HG03139 (cell line): ENCODE data around the gene PTPN5.

ENCODE experiments used
- ATAC-seq: cut with Tn5 transposase; IDR thresholded peaks from one replicate; pipeline ENCODE4 v1.9.1; 2021; ENCODE audit not compliant: unreplicated experiment

The PTPN5 gene

DNA sequence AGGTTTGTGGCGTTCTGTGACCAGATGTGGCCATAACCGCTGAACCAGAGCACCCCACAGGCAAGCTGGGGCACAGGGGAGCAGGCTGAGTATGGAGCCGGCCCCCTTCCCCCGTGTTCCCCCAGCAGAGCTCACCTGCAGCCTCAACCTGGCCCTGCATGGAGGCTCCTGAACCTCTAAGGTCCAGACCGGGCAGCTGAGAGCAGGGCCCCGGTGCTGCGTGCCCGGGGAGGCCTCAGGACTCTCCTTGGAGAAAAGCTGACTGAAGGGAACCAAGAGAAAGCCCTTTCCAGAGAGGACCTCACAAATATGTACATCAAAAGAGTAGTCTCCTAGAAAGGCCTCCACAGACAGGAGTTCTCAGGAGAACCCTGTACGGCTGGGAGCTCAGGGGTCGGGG is 48.2 kb downstream of the PTPN5 start:
- no peak for ATAC-seq

GRCh38 chr11:18741783-18742182 is 49.8 kb downstream of the PTPN5 start:
- no peak for ATAC-seq

- ATAC-seq, result no peak
Observed at GRCh38 chr11:18739685-18740084, 51.9 kb downstream of the PTPN5 start.

DNA sequence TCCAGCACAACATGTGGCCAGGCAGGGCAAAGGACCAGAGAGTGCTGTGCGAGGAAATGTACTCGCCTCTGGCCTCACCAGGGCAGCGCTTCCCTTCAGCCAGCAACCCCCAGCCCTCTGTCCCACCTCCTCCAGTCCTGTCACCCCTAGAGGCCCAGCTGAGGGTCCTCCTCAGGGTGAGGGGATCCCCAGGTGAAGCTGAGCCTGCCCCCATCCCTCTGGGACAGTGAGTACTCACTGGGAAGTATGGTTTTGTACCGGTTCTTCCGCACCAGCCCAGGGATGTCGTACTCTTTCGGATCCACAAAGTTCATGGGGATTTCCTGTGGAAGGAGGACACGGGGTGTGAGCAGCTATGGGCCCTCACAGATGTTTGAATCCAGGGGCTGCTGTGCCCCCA is 54.0 kb downstream of the PTPN5 start:
- no peak for ATAC-seq

- no peak for ATAC-seq
Observed at GRCh38 chr11:18736590-18737148, 54.9 kb downstream of the PTPN5 start.

- ATAC-seq, result no peak
Observed at GRCh38 chr11:18733202-18733601, 58.4 kb downstream of the PTPN5 start.

DNA sequence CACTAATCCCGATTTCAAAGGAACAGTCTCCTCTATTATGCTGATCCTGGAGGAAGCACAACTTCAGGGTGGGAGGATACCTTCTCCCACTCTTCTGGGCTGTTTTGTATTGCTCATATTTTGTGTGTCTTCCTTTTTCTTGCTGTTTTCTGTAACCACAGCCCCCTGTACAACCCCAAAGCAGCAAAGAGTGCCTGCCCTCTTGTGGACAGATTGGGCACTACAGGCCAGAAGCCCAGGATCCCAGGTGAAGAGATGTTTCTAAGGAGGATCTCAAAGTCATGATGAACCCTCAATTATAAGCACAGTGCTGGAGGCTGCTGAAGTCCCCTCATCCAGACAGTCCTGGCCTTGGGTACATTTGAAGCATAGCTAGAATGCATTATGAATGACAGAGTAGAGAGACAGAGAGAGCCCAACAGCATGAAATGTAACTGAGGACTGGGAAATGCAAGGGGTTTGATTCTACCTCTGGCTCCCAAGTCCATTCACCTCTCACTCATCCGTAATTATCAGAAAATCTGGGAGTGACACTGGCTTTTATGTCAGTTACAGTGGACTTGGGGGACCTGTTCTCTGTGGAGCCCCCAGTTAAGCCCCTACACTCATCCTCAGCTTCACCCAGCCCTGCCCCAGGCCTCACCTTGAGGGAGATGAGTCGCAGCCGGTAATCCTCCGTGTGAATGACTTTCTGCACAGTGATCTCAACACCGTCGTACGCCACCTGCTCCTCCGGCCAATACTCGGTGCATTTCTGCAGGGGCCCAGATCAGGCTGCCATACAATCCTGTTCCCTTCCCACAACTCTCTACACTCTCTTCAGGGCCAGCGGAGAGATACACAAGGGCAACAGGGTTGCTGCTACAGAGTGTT is 59.4 kb downstream of the PTPN5 start:
- no peak for ATAC-seq

- ATAC-seq, result no peak
Observed at GRCh38 chr11:18731441-18731840, 60.2 kb downstream of the PTPN5 start.

GRCh38 chr11:18730020-18730419 is 61.6 kb downstream of the PTPN5 start:
- no peak for ATAC-seq

GRCh38 chr11:18729426-18729825 is 62.2 kb downstream of the PTPN5 start:
- ATAC-seq, result no peak

DNA sequence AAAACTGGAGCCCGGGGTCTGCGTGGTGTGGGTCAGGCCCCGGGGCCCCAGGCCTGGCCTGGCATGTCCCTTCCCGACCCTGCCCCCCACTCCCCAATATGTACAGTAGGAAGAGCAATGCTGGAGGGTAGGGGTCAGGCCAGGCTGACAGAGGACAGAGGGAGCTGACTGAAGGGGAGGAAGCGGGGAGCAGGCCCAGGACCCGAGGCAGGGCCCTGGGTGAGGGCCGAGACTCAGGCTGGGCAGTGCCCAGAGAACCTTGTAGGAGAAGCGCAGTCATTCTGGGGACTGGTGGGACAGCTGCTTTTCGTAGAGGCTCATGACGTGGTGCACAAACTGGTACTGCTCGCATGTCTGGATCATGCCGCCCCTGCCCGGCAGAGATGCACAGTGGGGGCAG is 62.9 kb downstream of the PTPN5 start:
- no peak for ATAC-seq

DNA sequence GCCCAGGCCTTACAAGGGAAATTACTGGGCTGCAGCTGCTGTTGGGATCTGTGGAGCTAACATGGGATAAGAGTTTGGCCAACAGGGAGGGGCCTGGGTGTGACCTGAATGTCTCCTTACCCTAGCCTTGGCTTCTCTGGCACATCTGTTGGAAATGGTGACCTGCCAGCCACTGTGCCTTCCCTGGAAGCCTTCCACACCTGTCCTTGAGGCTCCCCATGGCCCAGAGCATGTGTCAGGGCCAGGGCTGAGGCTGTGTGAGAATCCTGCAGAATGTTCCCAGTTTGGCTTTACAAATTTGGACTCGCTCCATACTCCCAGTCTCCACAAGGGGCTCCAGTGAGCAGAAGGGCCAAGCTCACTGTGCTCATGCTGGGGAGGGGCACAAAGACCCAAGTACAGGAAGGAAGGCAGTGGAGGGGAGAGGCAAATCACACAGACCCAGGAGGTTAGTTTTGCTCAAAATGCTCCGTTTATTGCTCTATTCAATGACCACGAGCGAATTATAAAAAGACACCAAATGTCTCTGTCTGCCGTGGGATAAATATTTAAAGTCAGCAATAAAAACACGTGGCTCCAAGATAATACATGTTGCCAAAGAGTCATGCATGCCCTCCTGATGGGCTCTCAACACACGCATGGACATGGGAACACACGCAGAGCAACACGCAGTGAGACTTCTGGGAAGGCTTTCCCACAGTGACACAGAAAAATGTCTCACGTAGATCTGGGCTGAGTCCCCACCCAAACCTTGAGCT is 63.9 kb downstream of the PTPN5 start:
- no peak for ATAC-seq

GRCh38 chr11:18726040-18726439 is 65.6 kb downstream of the PTPN5 start, which contains the start of gene IGSF22:
Gene IGSF22, minus strand, starts transcription at chr11:18726188. Its CDS starts 1,952 bp downstream, at chr11:18724236.
- ATAC-seq, result no peak

GRCh38 chr11:18723991-18724390 is 67.6 kb downstream of the PTPN5 start:
- no peak for ATAC-seq

GRCh38 chr11:18722293-18722637 is 69.3 kb downstream of the PTPN5 start:
- ATAC-seq, result no peak

GRCh38 chr11:18721561-18722292 is 69.9 kb downstream of the PTPN5 start:
- ATAC-seq, result peak; percentile 67

DNA sequence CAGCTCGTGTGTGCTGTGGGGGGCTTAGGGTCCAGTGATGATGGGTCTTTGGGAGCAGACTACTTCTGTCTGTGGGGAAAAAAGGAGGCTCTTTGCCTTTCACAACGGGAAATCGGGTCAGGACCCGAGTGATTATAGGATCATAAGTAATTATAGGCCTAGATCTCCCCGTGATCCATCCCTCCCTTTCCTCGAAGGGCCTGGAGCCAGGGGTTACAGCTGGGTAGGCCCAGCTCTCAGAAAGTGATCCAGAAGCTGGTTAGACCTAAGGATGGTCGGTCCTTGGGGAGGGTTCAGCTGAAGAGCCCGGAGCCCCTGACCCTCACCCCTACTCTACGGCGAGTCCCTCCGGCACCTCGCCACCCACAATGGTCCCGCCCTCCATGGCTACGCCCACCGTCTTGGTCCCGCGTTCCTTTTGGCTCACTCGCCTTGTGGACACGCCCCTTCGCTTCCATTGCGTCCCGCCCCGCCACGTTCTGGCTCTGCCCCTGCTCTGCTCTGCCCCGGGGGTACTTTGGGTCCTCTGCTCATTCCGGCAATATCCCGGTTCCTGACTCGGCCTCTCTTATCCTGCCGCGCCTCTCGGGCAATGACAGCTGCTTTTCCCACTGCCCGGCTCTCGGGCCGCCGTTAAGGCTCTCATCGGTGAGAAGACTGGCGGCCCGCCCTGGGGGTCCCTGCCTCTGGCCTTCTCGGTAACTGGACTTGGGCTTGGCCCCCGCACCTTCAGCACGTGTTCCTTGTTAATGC is 70.6 kb downstream of the PTPN5 start:
- ATAC-seq, result peak; percentile 60

DNA sequence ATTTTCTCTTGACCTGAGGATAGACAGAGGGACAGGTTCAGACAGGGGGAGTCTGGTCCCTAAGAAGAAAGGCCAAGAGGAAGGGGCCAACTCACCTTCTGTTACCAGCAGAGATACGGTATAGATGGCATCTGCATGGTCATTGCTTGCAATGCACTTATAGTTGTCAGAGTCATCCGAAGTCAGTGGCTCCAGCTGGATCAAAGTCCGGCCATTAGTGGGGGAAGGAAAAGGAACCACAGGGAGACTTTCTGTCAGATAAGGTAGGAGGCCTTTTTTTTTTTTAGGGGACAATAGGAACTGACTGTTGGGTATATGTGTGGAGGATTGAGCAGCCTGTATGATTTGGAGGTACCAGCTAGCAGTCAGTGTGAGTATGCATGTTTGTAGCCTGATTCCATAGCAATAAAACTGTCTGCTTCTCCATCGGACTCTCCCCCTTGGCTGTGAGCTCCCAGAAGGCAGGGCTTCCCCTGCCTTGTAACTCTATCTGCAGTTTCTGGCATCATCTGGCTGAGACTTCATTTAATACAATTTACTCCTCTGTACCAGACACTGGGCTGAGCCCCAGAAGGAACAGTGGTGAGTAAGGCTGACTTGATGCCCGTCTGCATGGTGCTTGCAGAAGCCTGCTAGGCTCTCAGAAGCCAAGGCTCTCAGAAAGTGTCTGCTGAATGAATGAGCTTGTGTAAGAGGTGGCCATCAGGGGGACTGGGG is 71.3 kb downstream of the PTPN5 start:
- no peak for ATAC-seq

DNA sequence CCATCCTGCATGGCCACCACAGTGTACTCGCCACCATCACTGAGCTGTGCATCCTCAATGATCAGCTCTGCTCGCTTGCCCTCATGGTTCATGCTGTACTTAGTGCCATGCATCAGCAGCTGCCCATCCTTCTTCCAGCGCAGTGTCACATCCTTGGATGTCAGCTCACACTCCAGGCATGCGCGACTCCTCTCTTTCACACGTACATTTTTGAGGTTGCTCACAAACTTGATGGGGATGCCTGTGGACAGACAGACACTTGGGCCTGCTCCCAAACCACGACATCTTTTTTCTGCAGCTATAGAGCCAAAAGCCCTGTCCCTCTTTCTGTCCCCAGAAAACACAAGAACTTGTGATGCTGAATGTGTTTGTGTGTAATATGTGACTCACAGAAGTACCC is 76.1 kb downstream of the PTPN5 start:
- no peak for ATAC-seq

- ATAC-seq, result no peak
Observed at GRCh38 chr11:18714443-18714780, 77.2 kb downstream of the PTPN5 start.
